ENCODE results near the gene RPL4. TPM values are rescaled to one million over a fixed set of nuclear protein-coding genes. Genes with fewer than 3 reads are reported as not detected.

The RPL4 gene
- total RNA-seq, 1 donor from 2014 or later, result 7,725 TPM

DNA sequence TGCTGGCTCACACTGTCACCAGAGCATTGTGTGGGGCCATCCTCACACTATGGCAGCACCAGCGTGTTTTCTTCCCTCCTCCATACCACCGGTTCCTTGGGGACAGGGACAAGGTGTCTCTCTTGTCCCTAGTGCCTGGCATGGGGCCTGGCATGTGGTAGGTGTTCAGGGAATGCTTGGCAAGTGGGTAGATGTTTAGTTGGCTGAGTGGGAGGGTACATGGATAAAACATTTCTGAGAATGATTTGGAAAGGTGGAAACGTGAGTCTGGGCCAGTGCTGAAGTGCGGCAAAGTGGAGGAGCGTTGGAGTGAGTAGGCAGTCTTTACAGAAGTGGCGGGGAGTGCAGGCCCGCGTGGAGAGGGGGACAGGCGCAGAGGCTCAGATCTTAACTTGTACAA, 22.1 kb downstream of the RPL4 start:
- no peaks in the 10 kb centered on the region for H3K79me2 ChIP-seq (ENCODE audit: low read depth)
- no peaks in the 10 kb centered on the region for H3F3A ChIP-seq (ENCODE audit: low read depth)
- no peaks in the 10 kb centered on the region for H3K9me3 ChIP-seq (ENCODE audit: low read depth)
- no peak overlapping the region for H3K27ac Mint-ChIP-seq
- no peak overlapping the region for H3K4me3 ChIP-seq
- no peak overlapping the region for H3K9ac ChIP-seq
- H3K27me3 Mint-ChIP-seq (ENCODE audit: insufficient read depth, low read depth), result peaks cover 3% of the 10 kb centered on the region
- H4K20me1 ChIP-seq (ENCODE audit: low read depth), result peaks cover 2% of the 10 kb centered on the region
- H3K36me3 ChIP-seq, result no peaks in the 10 kb centered on the region
- no peaks in the 10 kb centered on the region for H3K4me1 ChIP-seq
- TF ChIP-seq, protein P1, sequence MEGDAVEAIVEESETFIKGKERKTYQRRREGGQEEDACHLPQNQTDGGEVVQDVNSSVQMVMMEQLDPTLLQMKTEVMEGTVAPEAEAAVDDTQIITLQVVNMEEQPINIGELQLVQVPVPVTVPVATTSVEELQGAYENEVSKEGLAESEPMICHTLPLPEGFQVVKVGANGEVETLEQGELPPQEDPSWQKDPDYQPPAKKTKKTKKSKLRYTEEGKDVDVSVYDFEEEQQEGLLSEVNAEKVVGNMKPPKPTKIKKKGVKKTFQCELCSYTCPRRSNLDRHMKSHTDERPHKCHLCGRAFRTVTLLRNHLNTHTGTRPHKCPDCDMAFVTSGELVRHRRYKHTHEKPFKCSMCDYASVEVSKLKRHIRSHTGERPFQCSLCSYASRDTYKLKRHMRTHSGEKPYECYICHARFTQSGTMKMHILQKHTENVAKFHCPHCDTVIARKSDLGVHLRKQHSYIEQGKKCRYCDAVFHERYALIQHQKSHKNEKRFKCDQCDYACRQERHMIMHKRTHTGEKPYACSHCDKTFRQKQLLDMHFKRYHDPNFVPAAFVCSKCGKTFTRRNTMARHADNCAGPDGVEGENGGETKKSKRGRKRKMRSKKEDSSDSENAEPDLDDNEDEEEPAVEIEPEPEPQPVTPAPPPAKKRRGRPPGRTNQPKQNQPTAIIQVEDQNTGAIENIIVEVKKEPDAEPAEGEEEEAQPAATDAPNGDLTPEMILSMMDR (IDR thresholded peaks at IDR 0.05), result no peak
- no peak for TF ChIP-seq EZH2phosphoT487 (IDR thresholded peaks at IDR 0.05)
- no peak for TF ChIP-seq EZH2 (IDR thresholded peaks at IDR 0.05)
- H3K27me3 ChIP-seq, result no peaks in the 10 kb centered on the region
- H3K27ac ChIP-seq, result no peak overlapping the region
- H3K4me2 ChIP-seq, result no peak overlapping the region
- peaks cover 2% of the 10 kb centered on the region for H3K4me1 Mint-ChIP-seq
- H2AFZ ChIP-seq (replicated peaks), result no peak overlapping the region
- DNase-seq (ENCODE audit: low spot score), result no peak
- peaks cover 18% of the 10 kb centered on the region for H3K36me3 Mint-ChIP-seq
- H3K9me3 Mint-ChIP-seq, result no peaks in the 10 kb centered on the region
- no peak overlapping the region for H3K4me3 Mint-ChIP-seq

GRCh38 chr15:66481107-66481856, 23.4 kb downstream of the RPL4 start:
- Histone ChIP-seq H3F3A (ENCODE audit: low read depth) (no peaks in the 10 kb centered on the region), H3K4me1 (peaks cover 1% of the 10 kb centered on the region), H3K79me2 (ENCODE audit: low read depth) (no peaks in the 10 kb centered on the region), H3K27me3 (no peaks in the 10 kb centered on the region), H3K9me3 (ENCODE audit: low read depth) (no peaks in the 10 kb centered on the region), H3K27ac (no peak overlapping the region), H3K36me3 (no peaks in the 10 kb centered on the region), H3K4me3 (no peak overlapping the region), H4K20me1 (ENCODE audit: low read depth) (peaks cover 13% of the 10 kb centered on the region), H3K9ac (no peak overlapping the region), H3K4me2 (no peak overlapping the region), H2AFZ (replicated peaks) (no peak overlapping the region)
- Mint-ChIP-seq H3K9me3 (no peaks in the 10 kb centered on the region), H3K4me1 (peaks cover 2% of the 10 kb centered on the region), H3K27me3 (ENCODE audit: insufficient read depth, low read depth) (peaks cover 5% of the 10 kb centered on the region), H3K27ac (no peak overlapping the region), H3K4me3 (no peak overlapping the region), H3K36me3 (peaks cover 18% of the 10 kb centered on the region)
- TF ChIP-seq, protein P1 (IDR thresholded peaks at IDR 0.05), result no peak
- TF ChIP-seq EZH2phosphoT487 (IDR thresholded peaks at IDR 0.05) (no peak), EZH2 (IDR thresholded peaks at IDR 0.05) (no peak)
- DNase-seq (ENCODE audit: low spot score), result no peak

DNA sequence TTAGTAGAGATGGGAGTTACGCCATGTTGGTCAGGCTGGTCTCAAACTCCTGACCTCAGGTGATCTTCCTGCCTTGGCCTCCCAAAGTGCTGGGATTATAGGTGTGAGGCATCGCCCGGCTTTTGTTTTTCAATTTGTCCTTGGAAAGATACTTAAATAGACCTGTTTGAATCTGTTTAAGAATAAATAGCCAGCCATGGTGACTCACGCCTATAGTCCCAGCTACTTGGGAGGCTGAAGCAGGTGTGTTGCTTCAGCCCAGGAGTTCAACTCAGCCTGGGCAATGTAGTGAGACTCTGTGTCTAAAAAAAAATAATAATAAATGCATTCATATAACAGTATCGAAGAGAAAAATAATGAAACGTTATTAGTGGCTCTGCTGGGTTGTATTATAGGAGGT, 24.4 kb downstream of the RPL4 start:
- Mint-ChIP-seq H3K9me3 (no peaks in the 10 kb centered on the region), H3K36me3 (peaks cover 18% of the 10 kb centered on the region), H3K4me1 (peaks cover 2% of the 10 kb centered on the region), H3K27me3 (ENCODE audit: insufficient read depth, low read depth) (peaks cover 5% of the 10 kb centered on the region), H3K27ac (no peak overlapping the region), H3K4me3 (no peak overlapping the region)
- no peak overlapping the region for H2AFZ ChIP-seq (replicated peaks)
- H3K9me3 ChIP-seq (ENCODE audit: low read depth), result no peaks in the 10 kb centered on the region
- H3K9ac ChIP-seq, result no peak overlapping the region
- peaks cover 11% of the 10 kb centered on the region for H3K4me1 ChIP-seq
- TF ChIP-seq EZH2phosphoT487 (IDR thresholded peaks at IDR 0.05), result no peak
- TF ChIP-seq, protein P1 (IDR thresholded peaks at IDR 0.05), result no peak
- no peaks in the 10 kb centered on the region for H3K36me3 ChIP-seq
- DNase-seq (ENCODE audit: low spot score), result no peak
- H3K27me3 ChIP-seq, result no peaks in the 10 kb centered on the region
- no peaks in the 10 kb centered on the region for H3F3A ChIP-seq (ENCODE audit: low read depth)
- H4K20me1 ChIP-seq (ENCODE audit: low read depth), result peaks cover 17% of the 10 kb centered on the region
- H3K79me2 ChIP-seq (ENCODE audit: low read depth), result peaks cover 6% of the 10 kb centered on the region
- no peak overlapping the region for H3K27ac ChIP-seq
- H3K4me3 ChIP-seq, result no peak overlapping the region
- H3K4me2 ChIP-seq, result no peak overlapping the region
